OCI-LY7 (cell line): Measurements from ENCODE around the gene TES.

Experiments used
- EZH2phosphoT487 ChIP-seq: fragments of 200-600 bp; sonication (generic); IDR thresholded peaks from 2 replicates; pipeline ENCODE4 v1.6.1; 2018; ENCODE audit warnings: low read depth, borderline replicate concordance, mild to moderate bottlenecking, mixed run types, antibody characterized with exemption, low read length, moderate library complexity, mixed read lengths
- TF ChIP-seq, protein P1 (sequence below): fragments of 200-600 bp; sonication (generic); conservative IDR thresholded peaks from 2 replicates; pipeline ENCODE4 v1.5.1; 2014; ENCODE audit warnings: mild to moderate bottlenecking, antibody characterized with exemption, low read length, moderate library complexity, mixed read lengths

DNA sequence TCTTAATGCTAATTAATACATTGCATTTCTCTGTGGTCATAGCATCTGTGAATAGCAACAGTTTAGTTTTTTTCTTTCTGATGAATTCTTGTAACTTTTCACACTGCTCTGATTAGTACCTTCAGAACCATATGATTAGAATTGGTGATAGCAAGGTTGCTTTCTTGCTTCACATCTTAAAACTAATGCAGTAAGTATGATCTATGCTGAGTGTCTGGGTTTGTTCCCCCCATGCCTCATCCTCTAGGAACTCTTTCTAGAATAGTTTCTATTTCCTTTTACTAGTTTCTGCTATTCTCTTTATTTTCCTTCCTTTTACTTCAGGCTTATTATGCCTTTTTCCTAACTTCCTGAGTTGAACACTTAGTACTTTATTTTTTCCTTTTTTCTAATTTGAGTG lies 32.4 kb downstream of the TES start:
- TF ChIP-seq, protein P1, sequence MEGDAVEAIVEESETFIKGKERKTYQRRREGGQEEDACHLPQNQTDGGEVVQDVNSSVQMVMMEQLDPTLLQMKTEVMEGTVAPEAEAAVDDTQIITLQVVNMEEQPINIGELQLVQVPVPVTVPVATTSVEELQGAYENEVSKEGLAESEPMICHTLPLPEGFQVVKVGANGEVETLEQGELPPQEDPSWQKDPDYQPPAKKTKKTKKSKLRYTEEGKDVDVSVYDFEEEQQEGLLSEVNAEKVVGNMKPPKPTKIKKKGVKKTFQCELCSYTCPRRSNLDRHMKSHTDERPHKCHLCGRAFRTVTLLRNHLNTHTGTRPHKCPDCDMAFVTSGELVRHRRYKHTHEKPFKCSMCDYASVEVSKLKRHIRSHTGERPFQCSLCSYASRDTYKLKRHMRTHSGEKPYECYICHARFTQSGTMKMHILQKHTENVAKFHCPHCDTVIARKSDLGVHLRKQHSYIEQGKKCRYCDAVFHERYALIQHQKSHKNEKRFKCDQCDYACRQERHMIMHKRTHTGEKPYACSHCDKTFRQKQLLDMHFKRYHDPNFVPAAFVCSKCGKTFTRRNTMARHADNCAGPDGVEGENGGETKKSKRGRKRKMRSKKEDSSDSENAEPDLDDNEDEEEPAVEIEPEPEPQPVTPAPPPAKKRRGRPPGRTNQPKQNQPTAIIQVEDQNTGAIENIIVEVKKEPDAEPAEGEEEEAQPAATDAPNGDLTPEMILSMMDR = no peak
- no peak for TF ChIP-seq EZH2phosphoT487
